GM19372 (cell line): ENCODE measurements around the gene OR2J2.
"Not testable (repeated sequence)": the region's sequence is repeated elsewhere in the genome, so short reads cannot be mapped to it uniquely, and the experiment has no call there.

Experiments
- ATAC-seq: cut with Tn5 transposase; IDR thresholded peaks from one replicate; pipeline ENCODE4 v1.9.1; 2021; ENCODE audit warnings: mild to moderate bottlenecking, low read depth, moderate library complexity; ENCODE audit not compliant: unreplicated experiment

OR2J2 gene

GRCh38 chr6:29218056-29218455 is 47.3 kb downstream of the OR2J2 start:
- ATAC-seq, result not testable (repeated sequence)
